SIG-M5 treated with dmso at 0.1 percent for 504 hours (cell line): ENCODE results near the gene RAPGEF5.

Source experiments
- DNase-seq: peaks from one replicate; lab custom pipeline; 2025; ENCODE audit not compliant: unreplicated experiment; lab: John Stamatoyannopoulos, UW

RAPGEF5 gene

DNA sequence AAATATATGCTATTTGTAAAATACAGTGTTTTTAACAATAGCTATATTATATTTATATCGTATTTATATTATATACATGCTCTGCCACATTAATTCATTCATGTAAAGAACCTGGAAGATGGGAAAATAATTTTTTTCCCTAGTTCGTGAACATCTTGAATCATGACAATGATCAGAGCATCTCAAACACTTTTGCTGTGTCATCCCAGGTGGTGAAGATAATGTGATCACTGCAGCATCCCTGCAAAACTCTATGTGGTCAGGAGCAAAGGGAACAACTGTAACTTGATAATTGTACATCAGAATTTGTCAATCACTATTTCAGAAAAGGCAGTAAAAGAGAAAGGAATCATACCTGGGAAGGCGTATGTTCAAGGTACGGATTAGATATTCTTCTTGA lies 39.3 kb downstream of the RAPGEF5 start:
- no peak for DNase-seq

DNA sequence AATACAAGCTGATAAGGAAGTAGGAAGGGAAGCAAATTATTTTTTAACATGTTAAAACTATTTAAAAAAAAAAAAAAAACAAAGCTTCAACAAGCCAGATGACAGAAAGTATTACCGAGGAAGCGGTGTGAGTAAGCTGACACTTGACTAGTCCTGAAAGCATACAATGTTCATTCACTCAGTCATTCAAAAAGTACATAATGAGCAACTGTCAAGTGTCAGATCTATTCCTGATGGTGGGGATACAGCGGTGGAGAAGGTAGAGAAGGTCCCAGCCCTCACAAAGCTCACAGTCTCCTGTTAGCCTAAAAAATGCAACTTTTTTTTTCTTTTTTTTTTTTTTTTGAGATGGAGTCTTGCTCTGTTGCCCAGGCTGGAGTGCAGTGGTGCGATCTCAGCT lies 40.0 kb downstream of the RAPGEF5 start:
- no peak for DNase-seq

DNA sequence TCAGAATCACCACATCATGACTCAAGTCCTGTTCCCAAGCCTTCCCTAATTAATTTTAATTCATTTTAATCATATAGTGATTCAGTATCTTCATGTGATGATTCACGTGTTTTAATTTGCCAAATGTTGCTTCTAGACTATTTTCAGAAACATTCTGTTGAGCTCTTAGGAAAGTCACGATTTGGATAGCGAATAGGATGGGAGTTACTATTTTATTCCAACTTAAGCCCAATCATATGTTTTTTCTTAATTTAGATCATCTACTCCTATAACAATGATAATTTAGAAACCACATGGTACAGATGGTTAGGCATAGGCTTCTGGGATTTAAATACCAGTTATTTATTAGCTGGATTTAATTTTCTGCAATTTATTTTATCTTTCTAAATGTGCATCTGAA lies 49.1 kb downstream of the RAPGEF5 start:
- DNase-seq: no peak

DNA sequence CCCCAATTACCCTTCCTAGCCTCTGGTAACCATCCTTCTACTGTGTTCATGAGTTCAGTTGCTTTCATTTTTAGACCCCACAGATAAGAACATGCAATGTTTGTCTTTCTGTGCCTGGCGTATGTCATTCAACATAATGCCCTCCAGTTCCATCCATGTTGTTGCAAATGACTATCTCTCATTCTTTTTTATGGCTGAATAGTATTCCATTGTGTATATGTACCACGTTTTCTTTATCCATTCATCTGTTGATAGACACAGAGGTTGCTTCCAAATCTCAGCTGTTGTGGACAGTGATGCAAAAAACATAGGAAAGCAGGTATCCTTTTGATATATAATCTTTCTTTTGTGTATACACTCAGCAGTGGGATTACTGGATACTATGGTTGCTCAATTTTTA lies 51.2 kb downstream of the RAPGEF5 start:
- DNase-seq: no peak

DNA sequence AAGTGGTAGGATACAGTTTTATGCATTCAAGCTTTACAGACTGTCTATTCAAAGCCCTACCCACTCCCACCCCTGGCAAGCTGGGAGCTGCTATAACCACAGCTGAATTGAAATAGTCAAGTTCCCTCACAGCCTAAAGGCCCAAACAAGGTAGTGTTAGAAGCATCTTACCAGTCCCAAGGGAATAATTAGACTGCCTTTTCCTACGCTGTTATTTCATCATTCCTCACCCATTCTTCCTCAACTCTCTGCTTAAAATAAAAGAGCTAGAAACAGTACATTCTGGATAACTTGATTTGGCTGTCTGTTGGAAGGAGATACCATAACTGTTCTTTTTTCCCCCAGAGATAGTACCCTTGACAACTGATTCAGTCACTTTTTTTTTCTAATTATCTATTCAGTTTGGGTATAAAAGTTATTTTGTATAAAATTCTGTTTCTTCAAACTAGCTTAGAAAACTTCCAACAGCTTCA lies 54.0 kb downstream of the RAPGEF5 start:
- DNase-seq: no peak

DNA sequence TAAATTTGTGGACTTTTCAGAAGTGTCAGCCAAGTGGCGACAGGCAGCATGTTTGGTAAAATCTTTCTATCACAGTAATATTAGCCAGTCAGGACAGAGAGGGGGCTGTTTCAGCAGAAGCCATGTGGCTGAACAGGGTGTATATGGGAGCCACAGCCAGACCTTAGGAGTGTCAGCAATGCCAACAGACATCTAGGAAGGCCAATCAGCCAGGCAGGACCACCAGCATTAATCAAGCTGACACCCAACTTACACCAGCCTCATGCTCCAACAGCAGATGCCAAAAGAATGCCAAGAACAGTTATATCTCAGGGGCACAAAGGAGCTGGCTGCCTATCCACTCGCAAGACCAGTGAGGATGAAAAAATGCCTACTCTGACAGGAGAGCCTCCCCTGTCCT lies 54.8 kb downstream of the RAPGEF5 start:
- no peak for DNase-seq

DNA sequence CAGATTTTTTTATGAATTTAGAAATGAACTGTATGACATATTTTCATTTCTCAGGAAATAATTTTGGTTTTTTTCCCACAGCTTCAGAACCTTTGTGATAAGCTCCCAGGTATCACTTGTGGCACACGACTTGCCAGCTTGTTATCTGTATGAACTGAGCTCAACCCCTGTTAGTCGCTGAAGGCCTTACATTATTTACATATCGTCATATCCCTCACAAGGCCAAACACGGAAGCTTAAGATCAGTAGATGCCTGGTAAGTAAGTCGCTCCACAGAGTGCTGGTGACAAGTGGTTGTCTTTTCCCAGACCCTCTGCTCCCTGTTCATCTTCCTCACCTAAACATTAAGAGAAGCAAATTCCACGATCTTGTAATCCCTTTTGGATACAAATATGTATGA lies 55.2 kb downstream of the RAPGEF5 start:
- DNase-seq: no peak

DNA sequence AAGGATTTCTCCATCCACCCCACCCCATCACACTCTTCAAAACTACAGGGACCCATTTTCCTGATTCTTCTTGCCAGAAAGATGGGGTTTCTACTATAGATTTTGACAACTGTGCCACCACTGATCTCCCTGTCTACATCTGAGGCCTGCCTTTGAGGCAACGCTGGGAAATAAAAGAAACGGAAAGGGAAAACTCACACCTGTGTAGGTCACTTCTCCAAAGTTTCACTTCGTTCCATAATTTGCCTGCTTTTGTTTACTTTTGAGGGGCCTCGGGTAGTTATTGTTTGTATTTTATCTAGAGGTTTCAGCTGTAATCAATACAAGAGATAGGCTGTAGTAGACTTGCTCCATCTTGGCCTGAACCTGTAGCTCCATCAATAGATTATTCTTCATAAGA lies 56.1 kb downstream of the RAPGEF5 start:
- DNase-seq: no peak

DNA sequence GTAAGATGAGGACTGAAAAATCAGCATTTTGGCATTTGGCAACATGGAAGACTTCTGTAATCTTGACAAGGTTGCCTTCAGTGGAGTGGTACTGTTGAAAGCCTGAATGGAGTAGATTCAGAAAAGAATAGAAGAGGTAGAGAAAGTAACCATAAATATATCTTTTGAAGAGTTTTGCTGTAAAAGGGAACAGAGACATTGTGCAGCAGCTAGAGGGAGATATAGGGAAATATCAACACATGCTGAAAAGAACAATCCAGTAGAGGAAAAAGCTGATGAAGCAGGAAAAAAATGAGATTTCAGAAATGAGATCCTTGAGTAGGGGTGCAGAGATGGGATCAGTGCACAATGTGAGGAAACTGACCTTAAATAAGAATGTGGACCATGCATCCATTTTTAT lies 60.0 kb downstream of the RAPGEF5 start:
- no peak for DNase-seq

DNA sequence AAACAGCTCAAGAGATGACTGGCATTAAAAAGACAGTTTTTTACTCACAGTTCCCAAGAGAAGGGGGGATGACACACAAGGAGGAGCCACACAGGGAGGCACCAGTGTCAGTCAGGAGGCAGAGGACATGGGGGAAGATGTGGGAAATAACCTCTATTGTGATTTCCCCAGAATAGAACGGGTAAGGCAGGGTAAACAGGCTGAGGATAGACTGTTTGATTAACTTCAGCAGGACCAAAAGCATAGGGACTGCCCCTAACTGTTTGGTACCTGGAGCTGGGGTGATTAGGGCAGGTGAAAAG lies 60.7 kb downstream of the RAPGEF5 start:
- no peak for DNase-seq

DNA sequence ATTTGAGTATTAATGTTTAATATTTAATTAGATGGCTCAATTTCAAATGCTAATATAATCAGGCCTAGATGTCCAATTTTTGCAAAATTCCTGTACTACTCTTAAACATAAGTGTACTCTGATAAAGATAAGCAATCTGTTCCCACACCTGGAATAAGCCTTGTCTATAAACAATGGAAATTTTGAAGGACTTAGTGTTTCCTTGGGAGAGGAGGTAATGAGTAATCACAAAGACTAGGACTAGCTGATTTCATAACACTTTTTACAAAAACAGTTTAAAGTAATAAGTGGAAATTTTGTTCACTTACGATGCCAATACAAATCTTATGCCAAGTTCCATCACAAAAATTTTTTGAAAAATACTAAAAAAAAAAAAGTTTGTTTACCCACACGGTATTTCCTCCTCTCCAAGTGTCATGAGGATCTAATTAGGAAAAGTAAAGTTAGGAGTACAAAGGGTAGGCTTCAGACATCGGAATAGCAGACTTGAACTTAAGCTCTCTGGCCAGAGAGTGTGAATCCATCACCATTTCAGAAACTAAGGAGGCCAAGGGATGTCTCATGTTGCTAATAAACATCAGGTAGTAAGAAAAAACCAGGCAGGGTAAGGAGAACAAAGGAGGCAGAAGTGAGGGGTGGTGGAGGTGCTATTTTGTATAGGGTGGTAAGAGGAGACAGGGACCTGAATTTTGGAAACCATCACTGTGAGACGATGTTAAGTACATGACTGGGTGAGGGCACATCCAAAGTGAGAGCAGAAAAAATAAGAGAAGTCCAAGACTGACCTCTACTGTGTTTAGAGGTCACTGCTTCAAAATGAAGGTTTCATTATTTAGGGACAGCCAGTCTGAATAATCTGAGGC lies 61.3 kb downstream of the RAPGEF5 start:
- DNase-seq: no peak

DNA sequence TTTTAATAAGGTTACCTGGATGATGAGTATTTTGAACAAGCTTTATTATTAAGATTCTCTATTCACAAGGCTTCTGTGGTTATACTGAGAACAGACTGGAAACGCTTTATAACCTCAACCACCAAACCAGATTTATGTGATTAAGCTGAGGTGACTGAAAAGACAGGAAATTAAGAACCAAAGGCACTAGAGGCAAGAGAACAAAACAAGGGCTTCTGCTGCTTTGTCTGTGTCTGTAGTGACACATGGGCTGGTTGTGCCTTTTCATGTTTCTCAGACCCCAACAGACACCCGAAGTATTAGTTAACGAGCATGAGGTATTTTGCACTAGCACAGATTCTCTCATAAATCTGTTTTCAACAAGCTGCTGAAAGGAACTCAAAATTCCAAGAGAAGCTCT lies 64.4 kb downstream of the RAPGEF5 start:
- DNase-seq: no peak

DNA sequence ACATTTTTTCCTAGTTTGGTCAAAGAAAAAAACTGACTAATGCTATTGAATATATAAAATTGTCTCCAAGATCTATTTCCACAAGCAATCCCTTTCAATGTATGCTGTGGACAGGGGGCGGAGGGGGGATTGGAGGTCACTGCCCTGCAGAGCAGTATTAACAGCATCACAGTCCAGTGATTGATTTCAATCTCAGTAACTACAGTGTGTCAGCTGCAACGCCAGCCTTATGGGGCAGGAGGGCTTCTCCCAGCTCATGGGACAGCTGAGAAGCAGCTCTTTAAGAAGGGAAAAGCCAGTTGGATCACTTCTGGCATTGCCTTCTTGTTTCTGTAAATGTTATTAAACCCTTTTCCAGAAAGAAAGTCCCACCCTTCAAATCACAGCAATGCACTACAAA lies 65.0 kb downstream of the RAPGEF5 start:
- DNase-seq: no peak

DNA sequence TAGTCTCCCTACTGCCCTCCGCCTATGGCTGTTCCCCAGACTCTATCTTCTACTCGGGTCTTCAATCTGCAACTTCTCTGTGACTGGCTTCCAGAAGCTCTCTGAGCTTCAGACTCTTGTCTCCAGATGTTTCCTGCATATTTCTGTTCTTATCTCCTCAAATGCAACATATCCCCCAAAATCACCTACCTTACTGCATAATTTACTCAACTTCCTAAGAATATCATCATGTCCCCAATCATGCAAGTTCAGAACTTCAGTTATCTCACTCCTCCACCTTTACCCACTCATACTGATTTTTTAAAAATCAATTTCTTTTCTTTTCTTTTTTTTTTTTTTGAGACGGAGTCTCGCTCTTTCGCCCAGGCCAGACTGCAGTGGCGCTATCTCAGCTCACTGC lies 68.8 kb downstream of the RAPGEF5 start:
- DNase-seq: no peak

DNA sequence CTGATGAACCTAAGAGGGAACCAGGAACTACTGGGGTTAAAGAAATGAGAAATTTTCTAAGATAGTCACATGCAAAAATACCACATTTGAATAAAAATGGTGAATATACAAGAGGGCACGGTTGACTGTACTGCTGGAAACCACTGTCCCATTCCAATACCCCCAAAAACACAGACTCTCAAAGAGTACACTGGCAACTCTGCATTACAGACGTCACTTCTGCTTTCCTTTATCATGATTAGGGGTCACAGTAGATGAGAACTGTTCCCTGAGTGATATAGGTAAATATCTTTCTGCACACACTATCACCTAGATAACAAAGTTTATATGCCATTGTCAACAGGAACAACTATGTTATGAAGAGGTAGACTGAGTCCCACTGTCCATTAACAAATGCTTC lies 69.5 kb downstream of the RAPGEF5 start:
- DNase-seq: no peak

DNA sequence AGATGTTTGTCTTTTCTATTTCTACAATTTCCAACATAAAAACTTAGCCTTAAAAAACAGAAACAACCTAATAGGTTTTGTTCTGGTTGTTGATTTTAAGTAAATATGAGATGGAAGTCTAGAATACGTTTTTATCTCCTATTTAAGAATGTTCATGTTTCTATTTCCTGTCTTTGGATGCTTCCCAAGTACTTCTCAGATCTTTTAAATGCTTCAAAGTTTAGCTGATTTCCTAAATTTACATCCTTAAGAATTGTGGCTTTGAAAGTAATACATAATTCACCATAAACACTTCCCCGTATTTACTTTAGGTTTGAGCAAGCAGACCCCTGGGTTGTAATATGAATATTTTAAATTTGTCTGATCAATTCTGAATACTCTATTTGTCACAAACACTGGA lies 70.5 kb downstream of the RAPGEF5 start:
- DNase-seq: no peak

DNA sequence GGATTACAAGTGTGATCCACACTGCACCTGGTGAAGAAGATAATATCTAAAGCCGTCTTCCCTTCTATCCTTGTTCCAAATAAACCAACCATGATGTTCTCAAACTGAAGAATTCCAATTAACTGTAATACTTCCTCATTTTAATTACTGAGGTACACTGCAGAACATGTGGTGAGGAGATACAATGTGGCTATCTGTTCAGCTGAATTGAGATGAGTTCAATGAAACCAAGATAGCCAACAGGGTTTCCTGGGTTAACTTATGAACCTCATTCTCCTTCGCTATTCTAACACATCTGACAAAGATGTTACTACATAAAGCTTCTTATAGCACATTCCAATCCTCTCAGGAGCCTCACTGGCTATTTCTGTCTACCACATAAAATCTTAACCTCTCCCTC lies 75.5 kb downstream of the RAPGEF5 start:
- no peak for DNase-seq

DNA sequence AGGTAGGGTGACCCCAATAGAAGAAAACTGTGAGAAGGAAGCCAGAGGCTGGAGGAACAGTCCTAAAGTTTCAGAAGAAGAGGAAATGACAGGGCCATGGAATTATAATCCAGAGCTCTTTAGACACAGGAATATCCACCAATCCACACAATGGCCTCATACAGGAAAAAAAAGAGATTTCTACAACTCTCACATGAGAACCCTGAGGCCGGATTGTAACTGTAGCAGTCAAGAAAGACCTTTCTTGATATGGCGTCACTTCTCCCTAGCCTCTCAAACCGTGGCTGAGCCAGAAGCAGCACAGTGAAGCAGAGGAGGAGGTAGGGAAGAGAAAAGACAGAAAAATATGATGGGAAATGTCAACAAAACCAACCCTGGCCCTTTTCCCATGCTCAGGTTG lies 76.9 kb downstream of the RAPGEF5 start:
- no peak for DNase-seq

DNA sequence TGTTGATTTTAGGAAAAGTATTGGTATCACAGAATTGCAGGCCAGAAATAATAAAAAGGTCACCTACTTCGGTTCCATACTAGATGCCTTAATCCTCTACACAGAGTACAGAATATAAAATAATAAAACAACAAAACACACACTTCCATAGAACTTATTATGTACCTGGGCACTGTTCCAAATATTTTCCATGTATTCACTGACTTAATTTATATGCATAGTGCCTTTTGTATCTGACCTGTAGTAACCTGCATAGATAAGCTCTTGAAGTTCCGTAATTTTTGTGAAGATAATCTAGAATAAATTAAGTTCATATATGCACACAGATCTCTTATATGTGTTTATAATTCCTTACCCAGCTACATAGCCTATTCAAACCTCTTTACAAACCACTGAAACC lies 78.3 kb downstream of the RAPGEF5 start:
- no peak for DNase-seq

DNA sequence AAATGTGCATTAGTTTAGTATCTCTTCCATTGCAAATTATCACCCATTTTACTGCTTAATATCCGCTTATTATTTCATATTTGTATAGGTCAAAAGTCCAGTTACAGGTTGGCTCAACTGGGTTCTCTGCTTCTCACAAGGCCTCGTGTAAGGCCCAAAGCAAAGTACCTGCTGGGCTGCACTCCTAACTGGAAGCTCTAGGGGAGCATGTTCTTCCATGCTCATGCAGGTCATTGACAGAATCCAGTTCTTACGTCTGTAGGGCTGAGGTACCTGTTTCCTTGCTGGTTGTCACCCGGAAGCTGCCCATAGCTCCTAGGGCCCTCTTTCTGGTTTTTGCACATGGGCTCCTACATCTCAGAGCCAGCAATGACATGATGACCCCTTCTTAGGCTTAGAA lies 79.6 kb downstream of the RAPGEF5 start:
- no peak for DNase-seq

DNA sequence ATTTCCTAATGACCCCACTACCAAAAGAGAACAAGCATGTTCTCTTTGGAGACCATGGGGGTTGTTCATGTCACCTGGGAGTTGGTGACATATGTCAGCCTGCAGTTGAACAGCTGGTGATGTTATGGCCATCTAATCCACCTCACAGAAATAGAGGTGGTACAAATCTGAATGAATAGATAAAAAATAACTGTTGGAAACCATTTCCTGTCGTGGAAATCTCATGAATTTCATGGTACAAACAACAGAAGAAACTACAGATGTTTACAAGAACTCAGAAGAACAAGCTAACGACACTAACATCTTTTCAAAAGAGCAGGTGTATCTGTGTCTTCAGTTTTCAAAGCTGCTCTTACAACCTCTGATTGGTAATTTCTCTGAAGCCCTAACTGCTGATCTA lies 81.3 kb downstream of the RAPGEF5 start:
- no peak for DNase-seq

DNA sequence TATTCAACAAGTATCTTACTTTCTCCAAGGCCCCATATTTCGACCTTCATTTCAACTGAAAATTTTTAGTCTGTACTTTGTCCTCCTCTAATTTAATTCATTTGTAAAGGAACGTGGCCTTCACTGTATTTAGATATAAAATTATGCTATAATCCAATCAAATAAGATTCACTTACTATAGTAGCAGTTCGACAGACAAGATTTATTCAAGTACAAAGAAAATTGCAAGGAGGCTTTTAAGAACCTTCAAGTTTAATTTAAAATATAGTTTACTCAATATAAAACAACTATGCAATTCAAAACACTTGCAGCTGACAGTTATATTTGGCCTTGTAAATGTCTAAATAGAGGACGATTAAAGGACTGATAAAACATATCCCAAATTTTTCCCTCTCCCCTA lies 85.6 kb downstream of the RAPGEF5 start:
- no peak for DNase-seq

DNA sequence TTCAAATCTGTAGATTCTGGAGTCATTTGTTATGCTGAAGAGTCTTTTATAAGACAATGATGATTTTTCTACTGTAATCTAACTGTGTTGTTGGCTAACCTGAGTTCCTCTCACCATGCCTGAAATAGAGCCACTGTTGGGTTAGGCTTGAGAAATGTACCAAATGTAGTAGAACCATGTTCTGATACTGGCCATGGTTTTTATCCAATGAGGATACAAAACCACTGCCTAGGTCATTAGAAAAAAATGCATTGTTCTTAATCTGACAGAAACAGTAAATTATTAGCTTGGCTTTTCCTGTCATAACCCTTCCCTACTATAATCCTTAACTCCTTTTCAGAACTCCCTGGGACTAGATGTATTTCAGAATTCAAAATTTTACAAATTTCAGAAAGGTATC lies 86.6 kb downstream of the RAPGEF5 start:
- DNase-seq: no peak
